ENCODE measurements around the gene PIH1D1.

PIH1D1 gene

DNA sequence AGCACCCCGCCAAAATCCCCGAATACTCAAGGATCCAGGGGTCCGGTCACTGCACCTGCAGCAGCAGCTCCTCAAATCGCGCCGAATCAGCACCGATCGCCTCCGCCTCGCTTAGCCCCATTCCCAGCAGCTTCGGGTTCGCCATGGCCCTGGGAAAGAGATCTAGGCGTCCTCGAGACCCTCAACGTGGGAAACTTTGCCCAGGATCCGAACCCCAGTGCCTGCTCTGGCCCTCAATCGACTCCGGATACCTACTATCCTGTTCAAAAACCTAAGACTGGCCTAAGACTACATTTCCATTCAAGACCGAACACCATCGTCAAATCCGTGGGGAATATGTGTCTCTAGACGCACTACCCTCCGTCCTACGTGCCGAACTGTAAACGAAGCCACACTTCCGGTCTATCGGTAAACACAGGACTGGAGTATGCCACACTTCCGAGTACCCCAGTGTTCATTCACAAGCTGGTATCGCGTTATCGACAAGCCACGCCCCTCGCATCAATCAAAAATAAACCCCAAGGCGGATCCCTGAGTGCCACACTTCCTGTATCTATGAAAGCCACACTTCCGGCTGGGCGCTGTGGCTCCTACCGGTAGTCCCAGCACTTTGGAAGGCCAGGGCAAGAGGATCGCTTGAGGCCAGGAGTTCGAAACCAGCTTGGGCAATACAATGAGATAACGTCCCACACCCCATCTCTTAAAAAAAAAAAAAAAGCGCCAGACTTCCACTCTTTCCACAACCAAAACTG is at the start of gene PIH1D1:
TSS of gene PIH1D1 (minus strand) at position 385 of the 752 bp plus-strand sequence. CDS start at position 145, 240 bp downstream.
- Histone ChIP-seq H3K9me3 (no peaks in the 10 kb centered on the region), H3K4me1 (peaks cover 3% of the 10 kb centered on the region; the same call in 1 of the 2 replicates), H3K4me3 (peak within 1 kb of the TSS; percentile 90), H3K36me3 (replicated peaks) (peaks cover 32% of the 10 kb centered on the region), H3K27me3 (ENCODE audit: low read depth) (no peaks in the 10 kb centered on the region)
- in situ Hi-C loops (cut with MboI; ENCODE audit: low sequenced_read_pairs), result no loop called here
- peak; percentile 98 for DNase-seq (ENCODE audit: low spot score in 2 of 2)

DNA sequence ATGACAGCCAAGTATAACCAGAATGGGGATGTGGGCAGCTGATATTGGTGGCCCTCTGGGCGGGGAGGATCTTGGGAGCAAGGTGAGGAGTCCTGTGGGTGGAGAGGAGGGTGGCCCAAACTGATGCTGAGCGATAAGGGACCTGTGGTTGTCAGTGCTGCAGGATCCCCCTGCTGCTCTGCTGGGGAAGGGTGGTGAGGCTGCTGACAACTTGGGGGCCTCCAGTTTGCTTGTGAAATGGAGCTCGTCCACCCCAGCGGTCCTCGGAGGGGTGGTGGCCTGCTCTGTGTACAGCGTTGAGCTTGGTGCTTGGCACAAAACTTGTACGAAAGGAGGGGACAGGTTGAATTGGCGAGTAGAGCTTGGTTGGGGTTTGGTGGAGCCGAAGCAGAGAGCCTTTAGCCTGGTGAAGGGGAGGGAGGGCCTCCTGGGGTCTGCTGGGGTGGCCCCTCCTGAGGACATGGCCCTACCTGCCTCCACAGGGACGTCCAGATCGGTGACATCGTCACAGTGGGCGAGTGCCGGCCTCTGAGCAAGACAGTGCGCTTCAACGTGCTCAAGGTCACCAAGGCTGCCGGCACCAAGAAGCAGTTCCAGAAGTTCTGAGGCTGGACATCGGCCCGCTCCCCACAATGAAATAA is 47.5 kb upstream of the PIH1D1 start:
- Histone ChIP-seq H3K4me3 (no peak overlapping the region), H3K27me3 (ENCODE audit: low read depth) (no peaks in the 10 kb centered on the region), H3K4me1 (peaks cover 26% of the 10 kb centered on the region), H3K9me3 (no peaks in the 10 kb centered on the region), H3K36me3 (replicated peaks) (peaks cover 41% of the 10 kb centered on the region)
- in situ Hi-C loops (cut with MboI; ENCODE audit: low sequenced_read_pairs), result loop anchor here (5.0 to 25.0 kb wide), 2 partner anchors 183 to 363 kb away; partner anchors contain the start of genes PNKP and PTOV1
- DNase-seq (ENCODE audit: low spot score in 2 of 2), result no peak

DNA sequence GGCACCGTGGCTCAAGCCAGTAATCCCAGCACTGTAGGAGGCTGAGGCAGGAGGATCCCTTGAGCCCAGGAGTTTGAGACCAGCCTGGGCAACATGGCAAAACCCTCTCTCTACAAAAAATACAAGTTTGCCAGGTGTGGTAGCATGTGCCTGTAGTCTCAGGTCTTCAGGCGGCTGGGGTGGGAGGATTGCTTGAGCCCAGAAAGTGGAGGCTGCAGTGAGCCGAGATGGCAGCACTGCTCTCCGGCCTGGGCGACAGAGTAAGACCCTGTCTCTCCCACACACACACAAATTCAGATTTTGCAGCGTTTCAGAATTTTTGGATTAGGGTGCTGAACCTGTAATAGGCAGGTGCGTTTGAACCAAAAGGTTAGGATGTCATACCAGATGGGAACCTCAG is 46.9 kb upstream of the PIH1D1 start:
- no peaks in the 10 kb centered on the region for H3K27me3 ChIP-seq (ENCODE audit: low read depth)
- in situ Hi-C loops (cut with MboI; ENCODE audit: low sequenced_read_pairs), result loop anchor here (5.0 to 25.0 kb wide), 2 partner anchors 184 to 364 kb away; partner anchors contain the start of genes PNKP and PTOV1
- H3K4me3 ChIP-seq, result peak overlapping the region; percentile 2; the same call in 1 of the 2 replicates
- H3K9me3 ChIP-seq, result no peaks in the 10 kb centered on the region
- no peak for DNase-seq (ENCODE audit: low spot score in 2 of 2)
- H3K4me1 ChIP-seq, result peaks cover 24% of the 10 kb centered on the region
- H3K36me3 ChIP-seq (replicated peaks), result peaks cover 41% of the 10 kb centered on the region

DNA sequence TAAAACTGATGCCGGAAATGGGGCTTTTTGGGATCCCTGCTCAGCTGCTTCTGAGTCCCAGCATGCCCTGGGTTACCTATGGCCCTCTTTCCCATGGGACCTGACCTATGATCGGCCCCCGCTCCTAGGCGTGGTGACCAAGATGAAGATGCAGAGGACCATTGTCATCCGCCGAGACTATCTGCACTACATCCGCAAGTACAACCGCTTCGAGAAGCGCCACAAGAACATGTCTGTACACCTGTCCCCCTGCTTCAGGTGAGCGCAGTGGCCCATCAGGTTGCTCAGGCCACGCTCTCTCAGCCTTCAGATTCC is 46.1 kb upstream of the PIH1D1 start:
- in situ Hi-C loops (cut with MboI; ENCODE audit: low sequenced_read_pairs), result loop anchor here (5.0 to 25.0 kb wide), 2 partner anchors 185 to 365 kb away; partner anchors contain the start of genes PNKP and PTOV1
- Histone ChIP-seq H3K36me3 (replicated peaks) (peaks cover 41% of the 10 kb centered on the region), H3K4me3 (peak overlapping the region; percentile 96), H3K4me1 (peaks cover 18% of the 10 kb centered on the region), H3K27me3 (ENCODE audit: low read depth) (no peaks in the 10 kb centered on the region), H3K9me3 (no peaks in the 10 kb centered on the region)
- no peak for DNase-seq (ENCODE audit: low spot score in 2 of 2)

GRCh38 chr19:49497047-49497788 is 45.6 kb upstream of the PIH1D1 start:
- Histone ChIP-seq H3K4me1 (peaks cover 18% of the 10 kb centered on the region), H3K4me3 (peak overlapping the region; percentile 96), H3K9me3 (no peaks in the 10 kb centered on the region), H3K36me3 (replicated peaks) (peaks cover 43% of the 10 kb centered on the region), H3K27me3 (ENCODE audit: low read depth) (no peaks in the 10 kb centered on the region)
- in situ Hi-C loops (cut with MboI; ENCODE audit: low sequenced_read_pairs), result loop anchor here (5.0 to 25.0 kb wide), 2 partner anchors 185 to 365 kb away; partner anchors contain the start of genes PNKP and PTOV1
- DNase-seq (ENCODE audit: low spot score in 2 of 2), result peak; percentile 74 to 81

DNA sequence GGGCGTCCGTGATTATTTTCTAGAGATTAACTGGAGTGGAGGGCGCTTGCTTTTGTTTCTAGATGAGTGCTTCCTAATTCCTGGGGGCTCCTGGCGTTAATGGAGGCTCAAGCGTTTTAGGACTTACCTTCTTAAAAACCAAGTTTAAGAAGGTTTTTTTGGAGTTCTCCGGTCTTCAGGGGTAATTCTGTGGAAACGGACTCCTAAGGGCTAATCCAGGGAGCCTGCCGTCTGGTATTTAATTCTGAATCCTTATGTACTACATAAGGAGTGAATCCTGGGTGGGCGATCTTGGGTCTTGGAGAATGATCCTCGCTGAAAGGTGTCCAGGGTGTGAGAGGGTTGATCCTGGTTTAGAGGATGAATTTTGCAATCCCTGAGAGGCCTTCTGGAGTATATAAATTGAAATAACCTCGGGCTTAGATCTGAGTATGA is 45.0 kb upstream of the PIH1D1 start:
- in situ Hi-C loops (cut with MboI; ENCODE audit: low sequenced_read_pairs), result loop anchor here (5.0 to 25.0 kb wide), 2 partner anchors 186 to 366 kb away; partner anchors contain the start of genes PNKP and PTOV1
- Histone ChIP-seq H3K27me3 (ENCODE audit: low read depth) (no peaks in the 10 kb centered on the region), H3K4me1 (peaks cover 18% of the 10 kb centered on the region), H3K36me3 (replicated peaks) (peaks cover 49% of the 10 kb centered on the region), H3K4me3 (peak overlapping the region; percentile 96), H3K9me3 (no peaks in the 10 kb centered on the region)
- no peak for DNase-seq (ENCODE audit: low spot score in 2 of 2)

DNA sequence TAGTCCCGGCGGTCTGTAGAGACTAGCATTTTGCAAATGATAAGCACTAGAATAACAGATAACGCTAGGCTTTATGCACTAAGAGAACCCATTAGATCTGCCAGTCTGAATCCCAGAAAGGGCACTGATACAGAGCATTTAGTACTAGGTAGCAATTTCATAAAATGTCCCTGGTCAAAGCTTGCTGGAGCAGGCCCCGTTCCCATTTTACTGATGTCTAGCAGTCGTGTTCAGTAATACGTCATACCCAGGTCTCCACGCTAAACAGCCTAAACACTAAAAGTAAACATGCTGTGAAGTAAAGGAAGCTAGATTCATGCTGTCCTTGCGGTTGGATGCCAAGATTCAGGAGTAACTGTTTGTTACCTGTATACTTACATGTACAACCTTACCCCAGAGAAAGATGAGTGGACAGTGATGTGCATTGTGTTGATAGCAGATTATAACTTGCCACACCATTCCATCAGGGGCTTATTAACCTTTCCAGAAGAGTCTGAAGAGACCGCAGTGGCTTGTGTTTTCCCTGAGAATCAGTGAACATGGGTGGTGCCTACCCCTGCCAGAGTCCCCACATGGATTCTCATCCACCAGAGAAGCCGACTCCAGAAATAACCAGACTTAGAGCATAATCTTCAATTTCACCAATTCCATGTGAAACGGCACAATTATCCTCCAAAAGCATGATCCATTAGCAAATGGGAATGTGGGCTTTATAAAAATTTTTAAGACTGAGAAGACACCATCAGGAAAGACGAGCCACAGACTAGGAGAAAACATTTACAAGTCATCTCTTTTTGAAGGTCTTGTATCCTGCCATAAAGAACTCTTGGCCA is 41.2 kb upstream of the PIH1D1 start:
- Histone ChIP-seq H3K4me3 (no peak overlapping the region), H3K27me3 (ENCODE audit: low read depth) (no peaks in the 10 kb centered on the region), H3K4me1 (peaks cover 12% of the 10 kb centered on the region), H3K9me3 (no peaks in the 10 kb centered on the region; the same call in 1 of the 2 replicates), H3K36me3 (replicated peaks) (peaks cover 62% of the 10 kb centered on the region)
- in situ Hi-C loops (cut with MboI; ENCODE audit: low sequenced_read_pairs), result loop anchor here (25.0 kb wide), 1 partner anchor 370 kb away; the partner anchor contains the start of genes PNKP and PTOV1
- DNase-seq (ENCODE audit: low spot score in 2 of 2), result peak; percentile 60 to 62

GRCh38 chr19:49491804-49492572 is 40.4 kb upstream of the PIH1D1 start:
- Histone ChIP-seq H3K4me3 (no peak overlapping the region), H3K27me3 (ENCODE audit: low read depth) (no peaks in the 10 kb centered on the region), H3K36me3 (replicated peaks) (peaks cover 58% of the 10 kb centered on the region), H3K4me1 (peaks cover 4% of the 10 kb centered on the region), H3K9me3 (no peaks in the 10 kb centered on the region; the same call in 1 of the 2 replicates)
- in situ Hi-C loops (cut with MboI; ENCODE audit: low sequenced_read_pairs), result loop anchor here (25.0 kb wide), 1 partner anchor 370 kb away; the partner anchor contains the start of genes PNKP and PTOV1
- DNase-seq (ENCODE audit: low spot score in 2 of 2), result peak in 1 of 2 experiments; percentile 39

DNA sequence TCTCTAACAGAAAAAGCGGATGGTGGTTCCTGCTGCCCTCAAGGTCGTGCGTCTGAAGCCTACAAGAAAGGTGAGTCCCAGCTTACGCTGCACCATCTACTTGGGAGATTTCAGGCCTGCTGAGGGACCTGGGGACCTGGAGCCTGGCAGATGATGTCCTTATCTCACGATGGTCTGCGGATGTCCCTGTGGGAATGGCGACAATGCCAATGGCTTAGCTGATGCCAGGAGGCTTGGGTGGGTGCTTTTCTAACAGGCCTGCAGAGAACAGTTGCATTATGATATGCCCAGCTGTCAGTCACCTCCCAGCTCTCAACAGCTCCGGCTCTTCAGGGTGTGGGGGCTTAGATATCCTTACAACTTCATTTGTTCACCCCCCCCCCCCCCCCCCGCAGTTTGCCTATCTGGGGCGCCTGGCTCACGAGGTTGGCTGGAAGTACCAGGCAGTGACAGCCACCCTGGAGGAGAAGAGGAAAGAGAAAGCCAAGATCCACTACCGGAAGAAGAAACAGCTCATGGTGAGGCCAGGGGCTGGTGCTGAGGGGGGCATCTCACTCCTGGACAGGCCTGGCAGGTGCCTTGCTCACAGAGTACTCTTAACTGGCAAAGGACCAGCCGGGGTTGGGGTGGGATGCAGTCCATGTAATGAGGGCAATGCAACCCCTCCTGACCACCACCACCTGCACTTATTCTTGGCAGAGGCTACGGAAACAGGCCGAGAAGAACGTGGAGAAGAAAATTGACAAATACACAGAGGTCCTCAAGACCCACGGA is 39.6 kb upstream of the PIH1D1 start:
- DNase-seq (ENCODE audit: low spot score in 2 of 2), result peak in 1 of 2 experiments; percentile 46
- Histone ChIP-seq H3K4me1 (peaks cover 7% of the 10 kb centered on the region; the same call in 1 of the 2 replicates), H3K36me3 (replicated peaks) (peaks cover 50% of the 10 kb centered on the region), H3K27me3 (ENCODE audit: low read depth) (no peaks in the 10 kb centered on the region), H3K9me3 (no peaks in the 10 kb centered on the region; the same call in 1 of the 2 replicates), H3K4me3 (no peak overlapping the region)
- in situ Hi-C loops (cut with MboI; ENCODE audit: low sequenced_read_pairs), result loop anchor here (25.0 kb wide), 1 partner anchor 371 kb away; the partner anchor contains the start of genes PNKP and PTOV1

- Histone ChIP-seq H3K4me1 (peaks cover 4% of the 10 kb centered on the region; the same call in 1 of the 2 replicates), H3K27me3 (ENCODE audit: low read depth) (no peaks in the 10 kb centered on the region), H3K4me3 (peak overlapping the region; percentile 100), H3K36me3 (replicated peaks) (peaks cover 50% of the 10 kb centered on the region), H3K9me3 (no peaks in the 10 kb centered on the region; the same call in 1 of the 2 replicates)
- in situ Hi-C loops (cut with MboI; ENCODE audit: low sequenced_read_pairs), result loop anchor here (25.0 kb wide), 1 partner anchor 372 kb away; the partner anchor contains the start of genes PNKP and PTOV1
- DNase-seq (ENCODE audit: low spot score in 2 of 2), result peak in 1 of 2 experiments; percentile 36
These were observed 38.8 kb upstream of the PIH1D1 start for GRCh38 chr19:49490287-49491029.

Data from HAP-1 (cell line).